ENCODE data around the gene NAXD.

The NAXD gene

DNA sequence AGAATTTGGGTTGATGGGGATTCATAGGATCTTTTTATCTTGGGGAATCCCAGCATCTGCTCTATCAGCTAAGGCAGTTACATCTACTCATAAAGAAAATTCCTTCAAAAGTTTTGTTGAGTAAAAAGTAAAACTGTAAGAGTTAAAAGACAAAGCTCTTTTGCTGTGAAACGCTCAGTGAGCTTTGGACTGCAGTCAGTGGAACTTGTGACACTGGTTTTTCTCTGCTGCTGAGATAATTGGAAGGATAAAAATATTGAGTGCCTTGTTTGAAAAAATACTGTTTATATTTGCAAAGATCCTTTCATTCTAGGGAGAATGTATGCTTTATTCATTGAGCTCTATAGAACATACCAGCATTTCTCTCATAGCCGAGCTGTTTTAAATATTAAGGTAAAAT, 5.3 kb downstream of the NAXD start:
- DNase-seq (ENCODE audit: low read depth), result no peak
- TF ChIP-seq, protein P1, sequence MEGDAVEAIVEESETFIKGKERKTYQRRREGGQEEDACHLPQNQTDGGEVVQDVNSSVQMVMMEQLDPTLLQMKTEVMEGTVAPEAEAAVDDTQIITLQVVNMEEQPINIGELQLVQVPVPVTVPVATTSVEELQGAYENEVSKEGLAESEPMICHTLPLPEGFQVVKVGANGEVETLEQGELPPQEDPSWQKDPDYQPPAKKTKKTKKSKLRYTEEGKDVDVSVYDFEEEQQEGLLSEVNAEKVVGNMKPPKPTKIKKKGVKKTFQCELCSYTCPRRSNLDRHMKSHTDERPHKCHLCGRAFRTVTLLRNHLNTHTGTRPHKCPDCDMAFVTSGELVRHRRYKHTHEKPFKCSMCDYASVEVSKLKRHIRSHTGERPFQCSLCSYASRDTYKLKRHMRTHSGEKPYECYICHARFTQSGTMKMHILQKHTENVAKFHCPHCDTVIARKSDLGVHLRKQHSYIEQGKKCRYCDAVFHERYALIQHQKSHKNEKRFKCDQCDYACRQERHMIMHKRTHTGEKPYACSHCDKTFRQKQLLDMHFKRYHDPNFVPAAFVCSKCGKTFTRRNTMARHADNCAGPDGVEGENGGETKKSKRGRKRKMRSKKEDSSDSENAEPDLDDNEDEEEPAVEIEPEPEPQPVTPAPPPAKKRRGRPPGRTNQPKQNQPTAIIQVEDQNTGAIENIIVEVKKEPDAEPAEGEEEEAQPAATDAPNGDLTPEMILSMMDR (IDR thresholded peaks at IDR 0.05; ENCODE audit: low read length, missing control alignments), result no peak
- H3K4me3 ChIP-seq (replicated peaks; ENCODE audit: low read depth, low read length), result no peak overlapping the region

DNA sequence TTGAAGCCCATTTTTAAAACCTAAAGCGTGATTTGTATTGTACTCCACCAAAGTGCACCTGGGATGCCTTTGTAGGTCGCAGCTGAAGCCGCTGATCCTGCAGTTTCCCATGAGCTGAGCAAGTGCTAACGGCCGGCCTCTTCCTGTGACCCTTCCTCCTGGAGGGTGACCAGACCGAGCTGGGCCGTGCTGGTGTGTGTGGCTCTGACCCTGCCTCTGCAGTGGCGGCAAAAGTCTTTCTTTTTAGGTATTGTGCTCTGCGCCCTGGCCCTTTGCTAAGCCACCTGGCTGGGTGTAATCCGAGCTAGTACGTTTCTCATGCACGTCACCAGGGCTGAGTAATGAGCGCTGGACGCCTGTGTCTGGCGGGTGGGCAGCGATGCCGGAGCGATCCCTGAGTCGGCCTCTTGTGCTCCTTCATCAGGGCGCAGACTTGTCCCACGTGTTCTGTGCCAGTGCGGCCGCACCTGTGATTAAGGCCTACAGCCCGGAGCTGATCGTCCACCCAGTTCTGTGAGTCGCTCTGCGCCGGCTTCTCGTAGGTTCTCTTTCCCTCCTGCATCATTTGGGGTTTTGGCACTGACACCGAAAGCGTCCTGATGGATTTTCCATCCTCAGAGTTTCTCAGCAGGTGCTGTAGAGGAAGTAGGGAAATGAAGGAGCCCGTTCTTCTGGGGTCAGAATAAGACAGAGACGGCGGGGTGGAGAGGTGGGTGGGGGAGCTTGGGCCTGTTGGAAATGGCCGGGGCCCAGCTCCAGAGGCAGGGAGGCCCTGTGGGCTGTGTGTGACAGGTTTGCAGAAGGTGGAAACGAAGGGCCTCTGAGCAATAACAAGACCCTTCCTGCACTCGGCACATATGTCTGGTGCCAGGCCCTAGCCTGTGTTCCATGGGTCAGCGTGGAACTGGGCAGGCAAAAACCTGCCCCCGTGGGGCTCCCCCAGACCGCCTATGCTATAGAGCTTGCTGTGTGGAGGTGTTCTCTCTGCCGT, 9.7 kb downstream of the NAXD start:
- TF ChIP-seq, protein P1 (IDR thresholded peaks at IDR 0.05; ENCODE audit: low read length, missing control alignments), result no peak
- no peak overlapping the region for H3K4me3 ChIP-seq (replicated peaks; ENCODE audit: low read depth, low read length)
- no peak for DNase-seq (ENCODE audit: low read depth)

DNA sequence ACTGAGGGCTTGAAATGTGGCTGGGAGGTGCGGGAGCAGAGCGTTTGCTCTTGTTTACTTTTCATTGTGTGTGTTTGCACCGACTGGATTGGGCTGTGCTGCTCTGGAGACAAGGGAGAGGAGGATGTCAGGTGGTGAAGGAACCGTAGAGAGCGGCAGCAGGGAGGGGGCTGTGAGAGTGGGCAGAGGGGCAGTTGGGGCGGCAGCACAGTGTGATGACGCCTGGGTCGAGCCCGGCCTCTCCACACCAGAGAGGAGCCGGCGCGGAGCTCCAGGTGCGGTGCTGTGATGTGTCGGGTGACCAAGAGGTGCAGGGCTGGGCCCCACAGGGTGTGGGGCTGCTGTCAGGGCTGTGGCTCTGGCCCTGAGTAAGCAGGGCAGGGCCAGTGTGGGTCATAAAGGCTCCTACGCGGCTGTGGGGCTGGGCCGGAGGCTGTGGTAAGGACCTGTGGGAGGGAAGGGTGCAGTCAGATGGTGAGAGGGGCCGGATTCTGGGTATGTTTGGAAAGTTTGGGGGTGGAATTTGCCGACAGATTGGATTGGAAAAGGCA, 10.5 kb downstream of the NAXD start:
- no peak for DNase-seq (ENCODE audit: low read depth)
- H3K4me3 ChIP-seq (replicated peaks; ENCODE audit: low read depth, low read length), result no peak overlapping the region
- TF ChIP-seq, protein P1 (IDR thresholded peaks at IDR 0.05; ENCODE audit: low read length, missing control alignments), result no peak

DNA sequence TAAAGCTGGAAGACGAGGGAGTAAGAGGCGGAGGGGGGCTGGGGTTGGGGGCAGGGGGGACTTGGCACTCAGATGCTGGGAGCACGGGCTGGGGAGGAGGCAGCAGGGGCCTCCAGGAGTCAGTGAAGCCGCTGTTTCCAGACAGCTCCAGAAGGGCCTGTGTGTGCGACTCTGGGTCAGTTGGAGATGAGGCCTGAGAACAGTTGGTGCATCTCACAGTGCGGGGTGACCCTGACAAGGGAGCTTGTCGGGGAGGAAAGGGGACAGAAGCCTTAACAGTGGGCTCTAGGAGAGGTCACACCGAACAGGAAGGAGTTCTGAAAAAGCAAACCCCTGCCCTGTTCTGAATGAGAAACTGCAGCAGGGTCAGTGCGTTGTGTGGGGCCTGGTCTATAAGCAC, 11.2 kb downstream of the NAXD start:
- TF ChIP-seq, protein P1 (IDR thresholded peaks at IDR 0.05; ENCODE audit: low read length, missing control alignments), result no peak
- no peak for DNase-seq (ENCODE audit: low read depth)
- H3K4me3 ChIP-seq (replicated peaks; ENCODE audit: low read depth, low read length), result no peak overlapping the region

DNA sequence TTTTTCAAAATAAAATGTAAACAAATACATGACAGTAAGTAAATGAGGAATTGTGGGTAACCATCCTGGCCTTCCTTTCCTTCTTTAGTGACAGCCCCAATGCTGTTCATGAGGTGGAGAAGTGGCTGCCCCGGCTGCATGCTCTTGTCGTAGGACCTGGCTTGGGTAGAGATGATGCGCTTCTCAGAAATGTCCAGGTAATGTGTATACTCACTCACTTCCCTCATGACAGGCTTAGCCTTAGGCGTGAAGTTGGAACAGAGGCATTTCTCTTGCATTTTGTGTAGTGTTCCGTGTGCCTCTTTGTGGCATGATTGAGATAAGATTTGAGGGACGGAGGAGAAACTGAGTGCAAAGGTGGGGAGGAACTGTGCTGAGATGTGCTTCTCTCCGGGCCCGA, 12.0 kb downstream of the NAXD start:
- DNase-seq (ENCODE audit: low read depth), result no peak
- TF ChIP-seq, protein P1 (IDR thresholded peaks at IDR 0.05; ENCODE audit: low read length, missing control alignments), result no peak
- no peak overlapping the region for H3K4me3 ChIP-seq (replicated peaks; ENCODE audit: low read depth, low read length)

DNA sequence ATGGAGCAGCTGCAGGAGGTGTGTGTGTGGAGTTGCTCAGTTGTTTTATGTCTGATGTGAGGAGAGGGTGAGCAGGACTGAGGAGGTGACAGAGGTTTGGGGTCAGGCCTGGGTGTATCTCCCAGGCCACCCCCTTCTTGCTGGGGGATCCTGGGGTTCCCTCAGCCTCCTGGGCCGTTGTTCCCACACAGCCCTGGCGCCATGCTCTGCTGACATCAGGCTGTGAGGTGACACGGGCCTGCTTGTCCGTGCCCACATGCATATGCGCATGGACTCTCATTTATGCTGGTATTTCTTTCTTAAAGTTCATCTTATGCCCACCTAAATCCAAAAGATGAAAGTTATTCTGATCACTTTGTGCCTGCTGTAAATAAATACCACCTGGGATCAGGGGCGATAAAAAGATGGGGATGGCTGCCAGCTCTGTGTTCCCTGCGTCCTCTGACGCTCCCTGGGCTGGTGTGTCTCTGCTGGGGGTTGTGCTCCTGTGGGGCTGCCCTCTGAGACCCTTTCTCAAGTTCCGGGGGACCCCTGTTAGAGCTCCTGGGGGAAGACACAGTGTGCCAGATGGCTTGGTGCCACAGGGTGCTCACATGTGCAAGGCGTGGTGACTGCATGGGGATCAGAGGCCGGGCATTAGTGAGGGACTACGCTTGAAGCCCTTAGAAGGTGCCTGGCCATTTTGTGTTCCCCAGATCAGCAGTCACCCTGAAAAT, 12.6 kb downstream of the NAXD start:
- TF ChIP-seq, protein P1 (IDR thresholded peaks at IDR 0.05; ENCODE audit: low read length, missing control alignments), result no peak
- H3K4me3 ChIP-seq (replicated peaks; ENCODE audit: low read depth, low read length), result no peak overlapping the region
- no peak for DNase-seq (ENCODE audit: low read depth)

Measured in fibroblast of pulmonary artery (primary cell).